GM23338 (cell line): ENCODE data around the gene PDIA2. TPM values are rescaled to one million over a fixed set of nuclear protein-coding genes. Genes with fewer than 3 reads are reported as not detected.

ENCODE experiments used
- ATAC-seq: fragments of 200-7000 bp; cut with Tn5 transposase; 3 replicates; pipeline ENCODE4 v1.9.1; 2020
- DNase-seq: peaks from one replicate; pipeline ENCODE4 v3.0.0-alpha.2; 2015; ENCODE audit warnings: low spot score
- H2AFZ ChIP-seq: fragments of 200-600 bp; sonication (generic); 2 replicates; pipeline ENCODE4 v1.8.0; 2016; ENCODE audit warnings: antibody characterized with exemption, mild to moderate bottlenecking, moderate library complexity
- H3F3A ChIP-seq: fragments of 200-600 bp; sonication (generic); replicated peaks from 2 replicates; pipeline ENCODE4 v1.8.0; 2017; ENCODE audit warnings: antibody characterized with exemption, mixed run types, low read depth
- H3K27ac ChIP-seq: fragments of 200-600 bp; sonication (generic); 2 replicates; pipeline ENCODE4 v1.6.1; 2016; ENCODE audit warnings: low read depth
- H3K27me3 ChIP-seq: fragments of 200-600 bp; sonication (generic); 2 replicates; pipeline ENCODE4 v1.8.0; 2016; ENCODE audit warnings: mild to moderate bottlenecking, mixed run types, moderate library complexity; ENCODE audit not compliant: insufficient read depth
- H3K36me3 ChIP-seq: fragments of 200-600 bp; sonication (generic); 2 replicates; pipeline ENCODE4 v1.8.0; 2016; ENCODE audit warnings: mild to moderate bottlenecking; ENCODE audit not compliant: insufficient read depth
- H3K4me1 ChIP-seq: fragments of 200-600 bp; sonication (generic); 2 replicates; pipeline ENCODE4 v1.8.0; 2016; ENCODE audit warnings: mild to moderate bottlenecking, moderate library complexity; ENCODE audit not compliant: insufficient read depth
- H3K4me2 ChIP-seq: fragments of 200-600 bp; sonication (generic); 2 replicates; pipeline ENCODE4 v1.7.1; 2017; ENCODE audit warnings: mixed run types
- H3K4me3 ChIP-seq: fragments of 200-600 bp; sonication (generic); 2 replicates; pipeline ENCODE4 v1.6.1; 2016; ENCODE audit warnings: mixed run types
- H3K79me2 ChIP-seq: fragments of 200-600 bp; sonication (generic); replicated peaks from 2 replicates; pipeline ENCODE4 v1.8.0; 2017; ENCODE audit warnings: mild to moderate bottlenecking; ENCODE audit not compliant: insufficient read depth
- H3K9me2 ChIP-seq: fragments of 200-600 bp; sonication (generic); 2 replicates; pipeline ENCODE4 v1.8.0; 2017; ENCODE audit not compliant: insufficient read depth
- H4K20me1 ChIP-seq: fragments of 200-600 bp; sonication (generic); replicated peaks from 2 replicates; pipeline ENCODE4 v1.8.0; 2017; ENCODE audit warnings: mild to moderate bottlenecking; ENCODE audit not compliant: insufficient read depth
- H3K27ac Mint-ChIP-seq: 2 replicates; pipeline ENCODE4 v1.8.0; 2020; ENCODE audit warnings: inconsistent platforms, mild to moderate bottlenecking, moderate library complexity, mixed read lengths
- H3K27me3 Mint-ChIP-seq: 3 replicates; pipeline ENCODE4 v1.8.0; 2022; ENCODE audit warnings: low read depth, mild to moderate bottlenecking, moderate library complexity, mixed read lengths, inconsistent platforms; ENCODE audit not compliant: insufficient read depth, poor library complexity
- H3K36me3 Mint-ChIP-seq: 3 replicates; pipeline ENCODE4 v1.8.0; 2021; ENCODE audit warnings: low read depth, mild to moderate bottlenecking, inconsistent platforms, moderate library complexity, mixed read lengths
- H3K4me1 Mint-ChIP-seq: 3 replicates; pipeline ENCODE4 v1.8.0; 2020; ENCODE audit warnings: mild to moderate bottlenecking, inconsistent platforms, mixed read lengths
- H3K4me3 Mint-ChIP-seq: 3 replicates; pipeline ENCODE4 v1.8.0; 2021; ENCODE audit warnings: moderate library complexity, mild to moderate bottlenecking, inconsistent platforms, mixed read lengths
- H3K9me3 Mint-ChIP-seq: 3 replicates; pipeline ENCODE4 v1.8.0; 2020; ENCODE audit warnings: moderate library complexity, mild to moderate bottlenecking, inconsistent platforms, mixed read lengths
- CREB1 ChIP-seq: fragments of 250-450 bp; sonication (Bioruptor Pico); IDR thresholded peaks from 2 replicates; pipeline ENCODE4 v1.5.0; 2020; ENCODE audit warnings: low read depth, mild to moderate bottlenecking, moderate library complexity
- CTCF ChIP-seq, 2 experiments: fragments of 200-600 bp in 1 of 2; sonication (generic) in 1 of 2; conservative IDR thresholded peaks; 2 replicates each; pipeline versions ENCODE4 v1.5.1 to v1.6.1; 2016 to 2017; ENCODE audit warnings: antibody characterized with exemption in 2 of 2, low read depth in 2 of 2, mild to moderate bottlenecking in 2 of 2, moderate library complexity in 1 of 2
- EZH2 ChIP-seq: fragments of 200-600 bp; sonication (generic); IDR thresholded peaks from one replicate; pipeline ENCODE4 v1.8.0; 2017; ENCODE audit warnings: antibody characterized with exemption, mild to moderate bottlenecking, low read depth; ENCODE audit not compliant: unreplicated experiment
- EZH2phosphoT487 ChIP-seq: fragments of 200-600 bp; sonication (generic); IDR thresholded peaks from one replicate; pipeline ENCODE4 v1.8.1; 2018; ENCODE audit warnings: antibody characterized with exemption; ENCODE audit not compliant: unreplicated experiment
- JUNB ChIP-seq: IDR thresholded peaks from one replicate; pipeline ENCODE4 v1.6.1; 2016; ENCODE audit warnings: antibody characterized with exemption; ENCODE audit not compliant: unreplicated experiment
- NANOG ChIP-seq: IDR thresholded peaks from 2 replicates; pipeline ENCODE4 v1.6.1; 2016; ENCODE audit warnings: antibody characterized with exemption, borderline replicate concordance
- POLR2AphosphoS5 ChIP-seq: IDR thresholded peaks from 2 replicates; pipeline ENCODE4 v1.6.1; 2016; ENCODE audit warnings: antibody characterized with exemption, low read depth
- REST ChIP-seq: IDR thresholded peaks from one replicate; pipeline ENCODE4 v1.6.1; 2018; ENCODE audit warnings: antibody characterized with exemption; ENCODE audit not compliant: unreplicated experiment
- STAT1 ChIP-seq: IDR thresholded peaks from one replicate; pipeline ENCODE4 v1.6.1; 2016; ENCODE audit warnings: antibody characterized with exemption; ENCODE audit not compliant: unreplicated experiment
- ZNF114 ChIP-seq: fragments of 250-450 bp; sonication (Bioruptor Pico); IDR thresholded peaks from 2 replicates; pipeline ENCODE4 v1.5.0; 2020; ENCODE audit warnings: mild to moderate bottlenecking, moderate library complexity
- ZNF331 ChIP-seq: fragments of 250-450 bp; sonication (Bioruptor Pico); IDR thresholded peaks from 2 replicates; pipeline ENCODE4 v1.5.0; 2020; ENCODE audit warnings: low read depth, mild to moderate bottlenecking, moderate library complexity
- ZNF462 ChIP-seq: fragments of 250-450 bp; sonication (Bioruptor Pico); IDR thresholded peaks from 2 replicates; pipeline ENCODE4 v1.5.0; 2020; ENCODE audit warnings: mild to moderate bottlenecking, moderate library complexity
- polyA plus RNA-seq: library from polyadenylated mRNA; unstranded; fragments of >200 nt; fragmentation: Nextera tagmentation; extraction: Ambion mirVana; gene quantifications from 2 replicates; pipeline ENCODE4 v1.2.1, GENCODE V29; 2016
- total RNA-seq: library from RNA; depleted of rRNA; stranded (reverse); fragments of >200 nt; shearing (Covaris generic); gene quantifications from 2 replicates; pipeline ENCODE4 v1.2.3, GENCODE V29; 2014
- TF ChIP-seq, protein P1 (sequence below): IDR thresholded peaks from 2 replicates; pipeline ENCODE4 v1.6.1; 2016; ENCODE audit warnings: antibody characterized with exemption

Gene PDIA2
- total and polyA plus RNA-seq, 2 experiments from 2014 or later = 0.39 to 0.87 TPM

GRCh38 chr16:259814-260253, 23.1 kb upstream of the PDIA2 start:
- H3K27me3 ChIP-seq = no peaks in the 10 kb centered on the region
- H3K79me2 ChIP-seq = no peaks in the 10 kb centered on the region
- H3K9me3 Mint-ChIP-seq = no peaks in the 10 kb centered on the region
- no peaks in the 10 kb centered on the region for H3K9me2 ChIP-seq
- no peak overlapping the region for H3K27ac Mint-ChIP-seq
- peaks cover 6% of the 10 kb centered on the region for H3K27me3 Mint-ChIP-seq
- DNase-seq (no peak), ATAC-seq (no peak)
- no peak overlapping the region for H3K27ac ChIP-seq
- peaks cover 41% of the 10 kb centered on the region for H3K36me3 Mint-ChIP-seq
- H3F3A ChIP-seq = no peaks in the 10 kb centered on the region
- TF ChIP-seq REST = no peak
- no peak for TF ChIP-seq JUNB
- TF ChIP-seq, protein P1, sequence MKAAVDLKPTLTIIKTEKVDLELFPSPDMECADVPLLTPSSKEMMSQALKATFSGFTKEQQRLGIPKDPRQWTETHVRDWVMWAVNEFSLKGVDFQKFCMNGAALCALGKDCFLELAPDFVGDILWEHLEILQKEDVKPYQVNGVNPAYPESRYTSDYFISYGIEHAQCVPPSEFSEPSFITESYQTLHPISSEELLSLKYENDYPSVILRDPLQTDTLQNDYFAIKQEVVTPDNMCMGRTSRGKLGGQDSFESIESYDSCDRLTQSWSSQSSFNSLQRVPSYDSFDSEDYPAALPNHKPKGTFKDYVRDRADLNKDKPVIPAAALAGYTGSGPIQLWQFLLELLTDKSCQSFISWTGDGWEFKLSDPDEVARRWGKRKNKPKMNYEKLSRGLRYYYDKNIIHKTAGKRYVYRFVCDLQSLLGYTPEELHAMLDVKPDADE = no peak
- TF ChIP-seq POLR2AphosphoS5 = no peak
- no peak for TF ChIP-seq ZNF462 (CRISPR knock-in tag)
- no peak for TF ChIP-seq ZNF114
- no peak for TF ChIP-seq ZNF331
- TF ChIP-seq STAT1 = no peak
- TF ChIP-seq EZH2 = no peak
- TF ChIP-seq CTCF (conservative IDR thresholded peaks at IDR 0.05; ENCODE audit: low read depth in 2 of 2) = no peak
- no peak for TF ChIP-seq NANOG
- TF ChIP-seq CREB1 (CRISPR knock-in tag) = no peak
- TF ChIP-seq EZH2phosphoT487 = no peak
- no peaks in the 10 kb centered on the region; the same call in 1 of the 2 replicates for H4K20me1 ChIP-seq
- no peaks in the 10 kb centered on the region for H3K4me1 ChIP-seq
- H2AFZ ChIP-seq = no peak overlapping the region
- H3K4me3 Mint-ChIP-seq = no peak overlapping the region
- no peak overlapping the region for H3K4me2 ChIP-seq
- H3K36me3 ChIP-seq = no peaks in the 10 kb centered on the region; the same call in 1 of the 2 replicates
- no peak overlapping the region for H3K4me3 ChIP-seq
- no peaks in the 10 kb centered on the region for H3K4me1 Mint-ChIP-seq
